ENCODE measurements around the gene KRT222. TPM values are rescaled to one million over a fixed set of nuclear protein-coding genes. Genes with fewer than 3 reads are reported as not detected.

The KRT222 gene
- total RNA-seq, 2 donors from 2014 or later = not detected

- Mint-ChIP-seq H3K27me3 (no peaks in the 10 kb centered on the region), H3K4me3 (peak overlapping the region; percentile 97), H3K36me3 (ENCODE audit: low read depth) (peaks cover 4% of the 10 kb centered on the region), H3K4me1 (peaks cover 24% of the 10 kb centered on the region), H3K27ac (peak overlapping the region; percentile 100)
- ATAC-seq = peak; percentile 66
- no peaks in the 10 kb centered on the region for H3K9me3 ChIP-seq (ENCODE audit: control insufficient read depth, low read length, poor library complexity, severe bottlenecking)
- peak in 2 of 3 donors; percentile 23 to 31 for DNase-seq
Measured at GRCh38 chr17:40646791-40647623, 18.0 kb downstream of the KRT222 start.

- H3K27me3 Mint-ChIP-seq = no peaks in the 10 kb centered on the region
- H3K36me3 Mint-ChIP-seq (ENCODE audit: low read depth) = peaks cover 4% of the 10 kb centered on the region
- no peak for DNase-seq
- no peak overlapping the region for H3K4me3 Mint-ChIP-seq
- H3K4me1 Mint-ChIP-seq = peaks cover 28% of the 10 kb centered on the region
- peak overlapping the region; percentile 100 for H3K27ac Mint-ChIP-seq
- H3K9me3 ChIP-seq (ENCODE audit: control insufficient read depth, low read length, poor library complexity, severe bottlenecking) = no peaks in the 10 kb centered on the region
- no peak for ATAC-seq
Measured at GRCh38 chr17:40645943-40646342, 19.0 kb downstream of the KRT222 start.

DNA sequence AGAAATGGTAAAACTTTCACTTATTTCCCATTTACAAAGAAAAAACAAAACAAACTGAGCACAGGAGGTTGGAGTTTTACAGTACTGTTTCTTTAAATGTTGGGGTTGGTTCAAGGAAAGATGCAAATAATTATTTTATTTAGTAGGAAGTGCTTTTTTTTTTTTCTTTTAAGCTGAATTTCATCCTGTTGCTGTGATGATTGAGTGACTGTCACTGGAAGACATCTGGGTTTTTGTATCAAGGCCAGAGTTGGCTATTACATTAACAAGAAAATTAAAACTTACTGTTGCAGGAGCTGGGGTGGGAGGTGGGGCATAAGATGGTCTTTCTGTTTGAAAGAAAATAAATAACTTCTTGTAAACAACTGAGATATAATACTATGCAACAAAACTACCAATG is 19.7 kb downstream of the KRT222 start:
- Mint-ChIP-seq H3K36me3 (ENCODE audit: low read depth) (peaks cover 4% of the 10 kb centered on the region), H3K4me3 (no peak overlapping the region), H3K4me1 (peaks cover 32% of the 10 kb centered on the region), H3K27ac (peak overlapping the region; percentile 74), H3K27me3 (no peaks in the 10 kb centered on the region)
- ATAC-seq (no peak), DNase-seq (no peak)
- no peaks in the 10 kb centered on the region for H3K9me3 ChIP-seq (ENCODE audit: control insufficient read depth, low read length, poor library complexity, severe bottlenecking)

DNA sequence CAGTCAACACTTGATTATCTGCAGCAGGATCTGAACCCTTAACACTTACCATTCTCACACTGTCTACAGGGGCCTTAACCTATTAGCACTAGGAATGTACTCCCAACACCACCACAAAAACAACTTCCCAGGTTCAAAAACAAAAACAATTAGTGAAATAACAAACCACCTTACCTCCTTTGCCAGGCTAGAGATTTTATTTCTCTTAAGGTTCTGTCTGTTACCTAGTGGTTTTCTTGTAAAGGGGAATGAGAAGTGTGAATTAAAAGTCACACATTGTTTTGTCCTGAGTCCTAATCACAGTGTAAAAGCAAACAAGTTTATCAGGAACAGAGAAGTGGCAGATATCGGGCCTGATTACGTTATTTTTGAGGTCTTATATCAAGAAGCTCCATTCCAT is 27.0 kb downstream of the KRT222 start:
- no peaks in the 10 kb centered on the region for H3K9me3 ChIP-seq (ENCODE audit: control insufficient read depth, low read length, poor library complexity, severe bottlenecking)
- peaks cover 12% of the 10 kb centered on the region for H3K36me3 Mint-ChIP-seq (ENCODE audit: low read depth)
- no peak overlapping the region for H3K4me3 Mint-ChIP-seq
- peaks cover 32% of the 10 kb centered on the region for H3K4me1 Mint-ChIP-seq
- H3K27ac Mint-ChIP-seq = peak overlapping the region; percentile 75
- no peaks in the 10 kb centered on the region for H3K27me3 Mint-ChIP-seq
- no peak for ATAC-seq
- DNase-seq = no peak

- no peaks in the 10 kb centered on the region for H3K9me3 ChIP-seq (ENCODE audit: control insufficient read depth, low read length, poor library complexity, severe bottlenecking)
- Mint-ChIP-seq H3K27me3 (no peaks in the 10 kb centered on the region), H3K4me1 (peaks cover 14% of the 10 kb centered on the region), H3K36me3 (ENCODE audit: low read depth) (peaks cover 14% of the 10 kb centered on the region), H3K4me3 (no peak overlapping the region), H3K27ac (peak overlapping the region; percentile 62)
- DNase-seq (no peak), ATAC-seq (no peak)
Measured at GRCh38 chr17:40633871-40634270, 31.1 kb downstream of the KRT222 start.

DNA sequence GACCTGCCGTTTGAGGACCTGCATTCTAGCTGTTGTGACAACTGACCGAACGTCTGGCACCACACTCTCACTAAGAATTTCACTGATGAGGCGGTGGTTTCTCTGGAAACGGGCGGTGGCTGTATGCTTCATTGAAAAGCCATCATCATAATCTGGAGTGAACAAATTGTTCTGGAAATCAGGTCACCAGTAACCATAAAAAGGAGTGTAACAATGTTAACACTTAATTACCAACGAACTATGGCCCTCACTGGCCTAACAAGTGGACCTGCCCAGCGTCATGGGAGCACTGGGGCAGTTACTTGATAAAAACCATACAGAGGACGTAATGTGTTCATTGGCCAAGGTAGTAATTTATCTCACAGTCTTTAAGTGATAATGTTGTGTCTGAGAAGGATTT is 32.8 kb downstream of the KRT222 start:
- H3K36me3 Mint-ChIP-seq (ENCODE audit: low read depth) = peaks cover 12% of the 10 kb centered on the region

DNA sequence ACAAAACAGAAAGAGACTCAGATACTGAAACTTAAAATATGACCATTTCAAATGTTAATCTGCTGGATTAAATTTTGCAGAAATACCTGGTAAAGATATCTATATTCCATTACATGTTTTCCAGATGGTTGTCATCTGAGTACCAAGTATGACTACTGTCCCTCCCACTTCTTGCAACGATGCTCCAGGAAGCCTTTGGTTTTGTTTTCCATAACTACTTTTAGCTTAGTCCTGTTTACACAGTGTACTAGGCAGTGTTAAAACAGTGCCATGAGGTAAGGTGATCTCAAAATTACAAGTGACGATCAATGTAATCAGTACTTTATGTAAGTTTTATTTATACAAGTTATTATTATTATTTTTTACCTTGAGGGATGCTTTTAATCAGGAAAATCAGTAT is 35.1 kb downstream of the KRT222 start:
- no peaks in the 10 kb centered on the region for H3K9me3 ChIP-seq (ENCODE audit: control insufficient read depth, low read length, poor library complexity, severe bottlenecking)
- H3K4me3 Mint-ChIP-seq = no peak overlapping the region
- ATAC-seq (no peak), DNase-seq (no peak)
- H3K27me3 Mint-ChIP-seq = no peaks in the 10 kb centered on the region
- peaks cover 12% of the 10 kb centered on the region for H3K36me3 Mint-ChIP-seq (ENCODE audit: low read depth)
- peak overlapping the region; percentile 3 for H3K27ac Mint-ChIP-seq
- peaks cover 17% of the 10 kb centered on the region for H3K4me1 Mint-ChIP-seq

More for the DNA sequence above, 32.8 kb downstream of the KRT222 start:
- Mint-ChIP-seq H3K4me3 (no peak overlapping the region), H3K27ac (no peak overlapping the region), H3K27me3 (no peaks in the 10 kb centered on the region), H3K4me1 (peaks cover 9% of the 10 kb centered on the region)
- no peak for DNase-seq
- ATAC-seq = no peak
- no peaks in the 10 kb centered on the region for H3K9me3 ChIP-seq (ENCODE audit: control insufficient read depth, low read length, poor library complexity, severe bottlenecking)

GRCh38 chr17:40625311-40625710 is 39.7 kb downstream of the KRT222 start:
- H3K27ac Mint-ChIP-seq = peak overlapping the region; percentile 32
- H3K4me1 Mint-ChIP-seq = peaks cover 22% of the 10 kb centered on the region

GRCh38 chr17:40623419-40624210 is 41.4 kb downstream of the KRT222 start:
- H3K27me3 Mint-ChIP-seq = no peaks in the 10 kb centered on the region
- peaks cover 32% of the 10 kb centered on the region for H3K4me1 Mint-ChIP-seq
- H3K36me3 Mint-ChIP-seq (ENCODE audit: low read depth) = peaks cover under 1% of the 10 kb centered on the region
- peak overlapping the region; percentile 56 for H3K27ac Mint-ChIP-seq
- no peaks in the 10 kb centered on the region for H3K9me3 ChIP-seq (ENCODE audit: control insufficient read depth, low read length, poor library complexity, severe bottlenecking)
- ATAC-seq = no peak
- no peak for DNase-seq
- no peak overlapping the region for H3K4me3 Mint-ChIP-seq

More at GRCh38 chr17:40625311-40625710, 39.7 kb downstream of the KRT222 start:
- no peak for DNase-seq
- peaks cover 3% of the 10 kb centered on the region for H3K36me3 Mint-ChIP-seq (ENCODE audit: low read depth)
- no peaks in the 10 kb centered on the region for H3K27me3 Mint-ChIP-seq
- no peak overlapping the region for H3K4me3 Mint-ChIP-seq
- H3K9me3 ChIP-seq (ENCODE audit: control insufficient read depth, low read length, poor library complexity, severe bottlenecking) = no peaks in the 10 kb centered on the region
- no peak for ATAC-seq

DNA sequence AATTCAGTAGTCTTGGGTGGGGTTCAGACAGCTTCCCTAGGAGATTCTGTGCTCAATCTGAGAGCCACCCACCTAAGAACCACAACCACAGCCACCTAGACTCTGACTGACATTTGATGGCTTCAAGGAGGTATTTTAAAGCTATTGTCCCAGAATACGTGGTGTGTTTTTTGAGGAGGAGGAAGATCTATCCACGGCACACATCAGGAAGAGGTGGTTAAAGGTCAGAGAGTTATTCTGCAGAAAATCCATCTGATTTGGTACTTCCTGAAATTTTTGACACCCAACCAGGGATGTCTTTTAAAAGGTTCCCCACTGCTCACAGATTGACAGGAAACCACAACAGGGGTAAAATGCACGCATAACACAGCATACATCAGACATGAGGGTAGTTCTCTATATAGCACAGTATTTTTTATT is 42.5 kb downstream of the KRT222 start:
- no peaks in the 10 kb centered on the region for H3K9me3 ChIP-seq (ENCODE audit: control insufficient read depth, low read length, poor library complexity, severe bottlenecking)
- Mint-ChIP-seq H3K4me3 (peak overlapping the region; percentile 65), H3K36me3 (ENCODE audit: low read depth) (no peaks in the 10 kb centered on the region), H3K27me3 (no peaks in the 10 kb centered on the region), H3K27ac (peak overlapping the region; percentile 56), H3K4me1 (peaks cover 30% of the 10 kb centered on the region)
- ATAC-seq (peak; percentile 70), DNase-seq (no peak)

DNA sequence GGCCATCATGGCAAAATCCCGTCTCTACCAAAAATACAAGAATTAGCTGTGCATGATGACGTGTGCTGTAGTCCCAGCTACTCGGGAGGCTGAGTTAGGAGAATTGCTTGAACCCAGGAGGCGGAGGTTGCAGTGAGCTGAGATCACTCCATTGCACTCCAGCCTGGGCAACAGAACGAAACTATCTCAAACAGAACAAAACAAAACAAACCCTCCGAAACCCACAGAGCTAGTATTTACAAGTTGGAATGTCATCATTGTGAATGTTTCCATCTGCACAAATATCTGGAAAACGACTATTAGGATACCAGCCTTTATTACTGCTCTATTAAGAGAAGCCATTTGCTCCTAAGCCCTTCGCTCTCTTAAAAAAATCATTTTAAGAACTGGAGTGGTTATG is 43.4 kb downstream of the KRT222 start:
- peak overlapping the region; percentile 91 for H3K27ac Mint-ChIP-seq
- H3K36me3 Mint-ChIP-seq (ENCODE audit: low read depth) = no peaks in the 10 kb centered on the region
- no peaks in the 10 kb centered on the region for H3K9me3 ChIP-seq (ENCODE audit: control insufficient read depth, low read length, poor library complexity, severe bottlenecking)
- peaks cover 33% of the 10 kb centered on the region for H3K4me1 Mint-ChIP-seq
- H3K27me3 Mint-ChIP-seq = no peaks in the 10 kb centered on the region
- no peak for ATAC-seq
- no peak overlapping the region for H3K4me3 Mint-ChIP-seq
- DNase-seq = no peak

DNA sequence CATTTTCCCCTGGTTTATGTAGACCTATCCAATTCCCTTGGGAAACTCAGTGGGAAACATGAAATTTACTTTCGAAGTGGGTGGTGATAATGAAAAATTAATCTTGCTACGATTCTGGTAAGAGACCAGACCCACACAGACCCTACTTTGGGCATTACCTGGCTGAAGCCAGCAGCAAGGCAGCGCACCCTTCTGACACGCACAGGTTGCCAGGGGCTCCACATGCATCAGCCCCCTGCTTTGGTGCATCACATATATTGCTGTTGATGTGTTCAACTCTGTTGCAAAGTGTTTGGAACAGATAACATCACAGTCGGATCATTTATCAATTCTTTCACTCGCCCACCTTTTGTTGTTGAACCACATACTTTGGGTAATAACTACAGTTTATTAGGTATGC is 44.0 kb downstream of the KRT222 start:
- DNase-seq = no peak
- Mint-ChIP-seq H3K27me3 (no peaks in the 10 kb centered on the region), H3K36me3 (ENCODE audit: low read depth) (no peaks in the 10 kb centered on the region), H3K27ac (peak overlapping the region; percentile 91), H3K4me3 (peak overlapping the region; percentile 77), H3K4me1 (peaks cover 38% of the 10 kb centered on the region)
- H3K9me3 ChIP-seq (ENCODE audit: control insufficient read depth, low read length, poor library complexity, severe bottlenecking) = no peaks in the 10 kb centered on the region
- ATAC-seq = no peak

- H3K4me1 Mint-ChIP-seq = peaks cover 35% of the 10 kb centered on the region
- H3K36me3 Mint-ChIP-seq (ENCODE audit: low read depth) = no peaks in the 10 kb centered on the region
- H3K27me3 Mint-ChIP-seq = no peaks in the 10 kb centered on the region
- ATAC-seq (no peak), DNase-seq (no peak)
- H3K27ac Mint-ChIP-seq = peak overlapping the region; percentile 91
- H3K4me3 Mint-ChIP-seq = peak overlapping the region; percentile 77
- no peaks in the 10 kb centered on the region for H3K9me3 ChIP-seq (ENCODE audit: control insufficient read depth, low read length, poor library complexity, severe bottlenecking)
Measured at GRCh38 chr17:40618754-40619625, 46.0 kb downstream of the KRT222 start.

Data from T-helper 17 cell (primary cell).